ENCODE measurements around the gene LRRC57.

LRRC57 gene

GRCh38 chr15:42549741-42550392 is 1.3 kb upstream of the LRRC57 start:
- DNase-seq (ENCODE audit: low read depth, low spot score): no peak

- no peak for DNase-seq (ENCODE audit: low read depth, low spot score)
Measured at GRCh38 chr15:42549032-42549491, 469 bp upstream of the LRRC57 start.

- DNase-seq (ENCODE audit: low read depth, low spot score): no peak
Measured at GRCh38 chr15:42547918-42548248, 710 bp downstream of the LRRC57 start.

DNA sequence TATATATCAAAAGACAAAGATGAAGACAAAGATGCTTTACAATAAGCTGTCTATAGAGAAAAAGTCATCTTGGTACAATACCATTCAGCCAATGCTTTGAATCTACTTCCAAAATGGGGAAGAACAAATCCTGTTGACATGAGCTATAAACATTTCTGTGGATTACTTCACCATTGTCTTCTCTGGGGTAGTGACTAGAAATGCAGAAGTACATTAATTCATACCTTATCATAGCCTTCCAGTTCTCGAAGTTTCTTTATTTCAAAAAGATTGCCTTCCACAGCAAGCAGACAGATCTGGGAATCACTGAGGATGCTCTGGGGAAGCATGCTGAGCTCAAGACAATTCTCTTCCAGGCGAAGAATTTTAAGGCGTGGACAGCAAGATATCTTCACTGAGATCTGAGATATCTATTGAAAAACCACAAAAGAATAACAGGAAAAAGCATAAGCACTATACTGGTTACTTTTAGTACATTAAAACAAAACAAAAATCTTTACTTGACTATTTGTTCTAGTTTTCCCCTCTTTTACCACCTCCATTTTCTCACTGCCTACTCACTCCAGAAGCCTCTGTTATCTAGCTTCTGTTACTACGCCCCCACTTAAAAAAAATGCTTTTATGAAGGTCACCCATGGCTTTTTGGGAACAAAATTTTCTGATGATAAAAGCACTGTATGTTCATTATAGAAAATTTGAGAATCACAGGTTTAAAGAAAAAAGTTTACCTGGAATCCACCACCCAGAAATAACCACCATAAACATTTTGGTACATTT is 3.6 kb downstream of the LRRC57 start:
- no peak for DNase-seq (ENCODE audit: low read depth, low spot score)

GRCh38 chr15:42533246-42533645 is 15.3 kb downstream of the LRRC57 start:
- DNase-seq (ENCODE audit: low read depth, low spot score): no peak

- DNase-seq (ENCODE audit: low read depth, low spot score): no peak
Measured at GRCh38 chr15:42528970-42529369, 19.6 kb downstream of the LRRC57 start.

- DNase-seq (ENCODE audit: low read depth, low spot score): no peak
Measured at GRCh38 chr15:42523331-42523730, 25.3 kb downstream of the LRRC57 start.

DNA sequence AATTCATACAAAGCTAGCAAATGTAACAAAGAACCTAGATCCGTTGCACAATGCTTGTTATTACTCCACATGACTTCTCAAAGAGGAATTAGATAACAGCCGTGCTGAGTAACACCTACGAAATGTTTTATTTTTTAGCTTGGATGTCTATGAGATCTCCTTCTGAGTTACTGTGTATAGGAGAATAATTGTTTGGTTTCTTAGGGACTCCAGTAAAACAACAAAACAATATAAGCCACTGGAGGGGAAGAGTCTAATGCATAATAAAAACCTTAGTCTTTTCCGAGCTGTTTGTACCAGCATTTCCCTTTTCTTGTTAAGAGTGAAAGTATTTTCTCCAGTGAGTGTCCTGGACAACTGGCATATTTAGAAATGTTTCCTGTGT is 37.6 kb downstream of the LRRC57 start:
- DNase-seq (ENCODE audit: low read depth, low spot score): no peak

DNA sequence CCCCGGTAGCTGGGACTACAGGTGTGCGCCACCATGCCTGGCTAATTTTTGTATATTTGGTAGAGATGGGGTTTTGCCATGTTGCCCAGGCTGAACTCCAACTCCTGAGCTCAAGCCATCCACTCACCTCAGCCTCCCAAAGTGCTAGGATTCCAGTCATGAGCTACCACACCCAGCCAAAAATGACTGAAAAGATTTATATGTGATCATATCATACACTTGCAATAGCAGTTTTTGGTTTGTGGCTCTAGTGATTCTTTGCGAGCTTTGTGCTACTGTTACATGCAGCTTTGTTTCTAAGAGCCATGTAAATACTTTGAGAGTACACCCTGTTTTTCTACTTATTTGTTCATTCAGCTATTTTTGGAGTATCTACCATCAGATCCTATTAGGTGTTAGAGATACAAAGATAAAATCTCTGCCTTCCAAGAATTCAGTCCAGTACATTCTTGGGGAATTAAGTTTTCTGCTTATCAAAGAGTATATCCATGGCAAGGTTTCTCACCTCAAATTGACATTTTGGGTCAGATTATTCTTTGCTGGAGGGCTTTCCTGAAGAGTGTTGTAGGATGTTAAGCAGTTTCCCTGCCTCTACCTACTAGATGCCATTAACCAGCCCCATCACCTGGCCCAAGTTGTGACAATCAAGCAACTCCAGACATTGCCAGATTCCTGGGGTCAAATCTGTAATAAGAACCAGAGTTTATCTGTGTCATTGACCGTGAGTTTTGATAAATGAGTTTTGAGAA is 38.2 kb downstream of the LRRC57 start:
- DNase-seq (ENCODE audit: low read depth, low spot score): no peak

DNA sequence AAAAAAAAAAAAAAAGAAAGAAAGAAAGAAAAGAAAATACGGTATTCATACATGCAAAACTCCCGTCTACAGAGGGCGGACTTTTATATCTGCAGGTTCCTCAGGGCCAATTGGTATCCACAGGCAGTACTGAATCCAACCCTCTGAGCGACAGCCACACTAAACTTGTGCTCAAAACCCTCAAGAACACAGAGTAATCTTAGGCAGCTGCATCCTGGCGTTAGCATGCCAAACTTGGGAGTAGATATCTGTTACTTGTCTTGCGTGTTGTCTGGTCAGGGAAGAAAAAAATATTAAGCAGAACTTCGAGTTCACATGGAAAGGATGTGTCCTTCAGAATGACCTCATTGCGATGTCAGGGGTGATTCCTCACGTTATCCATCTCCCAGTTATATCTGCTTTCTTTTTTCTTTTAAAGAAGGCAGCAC is 40.3 kb downstream of the LRRC57 start:
- DNase-seq (ENCODE audit: low read depth, low spot score): no peak

- no peak for DNase-seq (ENCODE audit: low read depth, low spot score)
Measured at GRCh38 chr15:42507514-42507913, 41.1 kb downstream of the LRRC57 start.

GRCh38 chr15:42504631-42505030 is 44.0 kb downstream of the LRRC57 start:
- DNase-seq (ENCODE audit: low read depth, low spot score): no peak

- DNase-seq (ENCODE audit: low read depth, low spot score): no peak
Measured at GRCh38 chr15:42503825-42504224, 44.8 kb downstream of the LRRC57 start.

- DNase-seq (ENCODE audit: low read depth, low spot score): no peak
Measured at GRCh38 chr15:42502477-42502876, 46.1 kb downstream of the LRRC57 start.

GRCh38 chr15:42499858-42500609 is 48.6 kb downstream of the LRRC57 start:
- no peak for DNase-seq (ENCODE audit: low read depth, low spot score)

DNA sequence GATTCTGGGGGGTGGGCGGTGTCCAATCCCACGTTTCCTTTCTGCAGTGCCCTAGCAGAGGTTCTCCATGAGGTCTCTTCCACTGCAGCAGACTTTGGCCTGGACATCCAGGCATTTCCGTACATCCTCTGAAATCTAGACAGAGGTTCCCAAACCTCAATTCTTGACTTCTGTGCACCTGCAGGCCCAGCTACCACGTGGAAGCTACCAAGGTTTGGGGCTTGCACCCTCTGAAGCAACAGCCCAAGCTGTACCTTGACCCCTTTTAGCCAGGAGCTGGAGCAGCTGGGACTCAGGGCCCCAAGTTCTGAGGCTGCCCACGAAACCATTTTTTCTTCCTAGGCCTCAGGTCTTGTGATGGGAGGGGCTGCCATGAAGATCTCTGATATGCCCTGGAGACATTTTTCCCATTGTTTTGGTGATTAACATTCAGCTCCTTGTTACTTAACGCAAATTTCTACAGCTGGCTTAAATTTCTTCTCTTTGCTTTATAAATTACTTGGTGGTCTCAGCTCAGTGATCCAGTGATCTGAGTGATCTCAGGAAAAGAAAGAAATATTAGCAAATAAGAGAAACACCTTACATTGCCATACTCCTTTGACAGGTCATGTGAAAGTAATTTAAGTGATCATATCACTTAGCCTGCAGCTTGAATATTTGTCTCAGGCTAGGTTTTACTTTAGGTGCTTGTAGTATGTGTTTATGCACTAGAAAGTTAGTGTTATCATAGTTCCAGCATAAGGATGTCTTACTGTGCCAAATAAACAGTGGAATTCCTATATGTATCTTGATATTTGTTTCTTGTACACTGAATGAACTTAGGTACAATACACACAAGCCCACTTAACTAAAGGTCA is 50.2 kb downstream of the LRRC57 start:
- DNase-seq (ENCODE audit: low read depth, low spot score): no peak

DNA sequence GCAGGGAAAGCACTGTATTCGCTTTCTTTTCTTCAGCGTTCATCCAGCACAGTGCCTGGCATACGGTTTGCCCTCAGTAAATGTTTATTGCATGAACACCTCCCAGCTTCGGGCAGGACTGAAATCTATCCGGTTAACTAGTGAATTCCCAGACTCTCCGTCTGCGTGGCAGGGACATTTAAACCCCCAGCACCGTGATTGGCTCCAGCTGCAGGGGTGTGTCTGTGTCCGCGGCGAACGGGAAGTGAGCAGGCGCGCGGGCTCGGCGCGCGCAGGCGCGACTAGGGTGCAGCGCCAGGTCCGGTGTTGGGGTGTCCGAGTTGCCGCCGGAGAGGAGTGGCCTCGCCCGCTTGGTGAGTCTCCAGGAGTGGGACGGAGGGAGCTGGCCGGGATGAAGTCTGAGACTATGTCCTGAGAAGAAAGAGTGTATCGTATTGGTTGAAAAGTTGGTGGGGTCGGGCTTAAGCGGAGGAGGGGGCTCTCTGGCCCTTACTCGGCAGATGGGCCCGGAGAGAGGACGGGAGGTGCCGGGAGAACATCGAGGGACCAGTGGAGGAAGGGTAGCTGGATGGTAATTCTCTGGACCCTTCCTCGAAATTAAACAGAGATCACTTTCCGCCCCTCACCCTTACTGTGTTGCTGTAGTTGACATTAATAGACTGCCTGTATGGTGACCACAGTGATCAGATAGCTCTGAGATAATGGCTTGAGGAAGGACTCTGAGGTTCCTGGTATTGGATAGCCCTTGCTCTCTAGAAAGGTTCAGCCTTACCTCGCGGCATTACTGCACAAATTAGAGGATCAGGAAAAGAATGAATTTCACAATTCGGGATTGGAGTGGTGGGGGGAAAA is 53.0 kb downstream of the LRRC57 start, which contains the start of gene SNAP23:
Gene SNAP23, plus strand, starts transcription at position 274 of the 852 bp plus-strand sequence. CDS start 16,213 bp downstream, outside the sequence.
- peak; percentile 73 for DNase-seq (ENCODE audit: low read depth, low spot score)

GRCh38 chr15:42494998-42495360 is 53.6 kb downstream of the LRRC57 start:
- DNase-seq (ENCODE audit: low read depth, low spot score): peak; percentile 12

- no peak for DNase-seq (ENCODE audit: low read depth, low spot score)
Measured at GRCh38 chr15:42493679-42494078, 54.9 kb downstream of the LRRC57 start.
